Measurements from ENCODE around the gene DTX4. TPM values are rescaled to one million over a fixed set of nuclear protein-coding genes. Genes with fewer than 3 reads are reported as not detected.

DTX4 gene
- total RNA-seq, 1 experiment from 2014 or later = 7.6 TPM

DNA sequence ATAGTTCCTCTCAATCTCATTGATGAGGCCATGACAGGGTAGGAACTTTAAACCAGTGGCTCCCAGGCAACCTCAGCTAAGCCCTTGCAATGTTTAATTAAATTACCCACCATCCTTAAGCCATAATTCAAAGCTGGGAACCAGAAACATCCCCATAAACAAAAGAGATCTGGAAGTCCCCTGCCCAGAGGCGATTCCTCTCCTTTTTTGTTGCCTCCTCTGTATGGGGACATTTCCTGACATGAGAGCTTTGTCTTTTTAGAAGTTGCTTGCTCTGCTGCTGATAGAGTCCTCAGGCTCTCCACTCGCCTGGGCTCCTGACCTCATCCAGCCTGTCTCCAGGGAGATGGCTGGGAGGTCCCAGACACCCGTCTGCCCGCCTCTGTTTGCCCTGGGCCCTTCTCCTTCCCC lies 3.2 kb downstream of the DTX4 start:
- no peak overlapping the region for H3K27ac ChIP-seq (ENCODE audit: low read depth, low read length)

DNA sequence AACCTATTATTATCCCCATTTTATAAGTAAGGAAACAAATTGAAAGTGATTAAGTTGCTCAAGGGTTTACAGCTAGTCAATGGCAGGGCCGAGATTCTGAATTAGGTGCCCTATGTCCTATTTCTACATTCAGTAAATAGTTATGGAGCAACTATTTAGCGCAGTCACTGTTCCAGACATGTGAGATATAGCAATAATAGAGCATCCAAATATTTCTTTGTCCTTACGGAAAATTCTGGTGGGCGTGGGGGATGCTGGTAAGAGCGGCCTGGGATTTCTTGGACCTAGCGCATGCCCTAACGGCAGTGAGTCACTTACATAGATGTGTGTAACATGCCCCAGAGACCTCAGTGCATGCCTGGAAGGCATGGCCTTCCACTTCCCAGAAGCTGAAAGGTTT lies 4.4 kb downstream of the DTX4 start:
- no peak for DNase-seq (ENCODE audit: low read depth, low spot score)
- POLR2A ChIA-PET = no interaction called here
- no peaks in the 10 kb centered on the region for H3K9me3 ChIP-seq (ENCODE audit: control insufficient read depth in 1 of 2, insufficient read depth in 1 of 2, low read depth in 1 of 2, low read length in 2 of 2)
- H2AFZ ChIP-seq (ENCODE audit: low read depth, low read length, poor library complexity, severe bottlenecking) = no peak overlapping the region
- intact Hi-C loops (cut with micrococcal nuclease) = no loop called here
- TF ChIP-seq ZNF274 (IDR thresholded peaks at IDR 0.05; ENCODE audit: low read depth, low read length) (no peak), JUND (IDR thresholded peaks at IDR 0.05) (no peak), POLR2AphosphoS5 (IDR thresholded peaks at IDR 0.05; ENCODE audit: low read depth, low read length) (no peak)
- RAD21 ChIA-PET (ENCODE audit: low non-redundant PET in 1 of 2, low total read pairs in 2 of 2, uncharacterized antibody in 2 of 2, unreplicated experiment in 2 of 2) = no interaction called here
- no peak overlapping the region for H3K4me2 ChIP-seq (ENCODE audit: low read length)
- H3K9ac ChIP-seq (ENCODE audit: low read length) = no peak overlapping the region
- H3K27me3 ChIP-seq (ENCODE audit: insufficient read depth, low read length) = no peaks in the 10 kb centered on the region
- H3K9me2 ChIP-seq (ENCODE audit: insufficient read depth) = no peaks in the 10 kb centered on the region
- BruUV-seq (replicated peaks) = no TSS peak
- CTCF ChIA-PET = no interaction called here
- H4K20me1 ChIP-seq (ENCODE audit: insufficient read depth) = no peaks in the 10 kb centered on the region
- no peak for ATAC-seq
- H3K4me1 ChIP-seq (ENCODE audit: control insufficient read depth in 1 of 2, insufficient read depth in 2 of 2, low read length in 2 of 2) = peaks cover 14 to 35% of the 10 kb centered on the region in 2 experiments; a peak in 3 of 4 replicates
- H3K27ac ChIP-seq (ENCODE audit: low read depth, low read length) = no peak overlapping the region
- no peaks in the 10 kb centered on the region for H3K79me2 ChIP-seq (ENCODE audit: insufficient read depth, low read length)
- H3K4me3 ChIP-seq (replicated peaks in 1 of 2; ENCODE audit: low read depth in 1 of 2, low read length in 2 of 2) = no peak overlapping the region
- H3K36me3 ChIP-seq (ENCODE audit: control insufficient read depth in 1 of 2, insufficient read depth in 2 of 2, low read length in 2 of 2) = no peaks in the 10 kb centered on the region

More for the DNA sequence above, 3.2 kb downstream of the DTX4 start:
- no peaks in the 10 kb centered on the region for H4K20me1 ChIP-seq (ENCODE audit: insufficient read depth)
- no peak overlapping the region for H2AFZ ChIP-seq (ENCODE audit: low read depth, low read length, poor library complexity, severe bottlenecking)
- no peaks in the 10 kb centered on the region for H3K9me2 ChIP-seq (ENCODE audit: insufficient read depth)
- H3K9ac ChIP-seq (ENCODE audit: low read length) = no peak overlapping the region
- intact Hi-C loops (cut with micrococcal nuclease) = no loop called here
- peaks cover 14 to 39% of the 10 kb centered on the region in 2 experiments; a peak in 3 of 4 replicates for H3K4me1 ChIP-seq (ENCODE audit: control insufficient read depth in 1 of 2, insufficient read depth in 2 of 2, low read length in 2 of 2)
- H3K36me3 ChIP-seq (ENCODE audit: control insufficient read depth in 1 of 2, insufficient read depth in 2 of 2, low read length in 2 of 2) = no peaks in the 10 kb centered on the region
- no peaks in the 10 kb centered on the region for H3K27me3 ChIP-seq (ENCODE audit: insufficient read depth, low read length)
- H3K9me3 ChIP-seq (ENCODE audit: control insufficient read depth in 1 of 2, insufficient read depth in 1 of 2, low read depth in 1 of 2, low read length in 2 of 2) = no peaks in the 10 kb centered on the region
- TF ChIP-seq EZH2phosphoT487 (IDR thresholded peaks at IDR 0.05; ENCODE audit: borderline replicate concordance) = no peak
- no peak for TF ChIP-seq RAD21 (IDR thresholded peaks at IDR 0.05; ENCODE audit: low read depth)
- TF ChIP-seq, protein P1, sequence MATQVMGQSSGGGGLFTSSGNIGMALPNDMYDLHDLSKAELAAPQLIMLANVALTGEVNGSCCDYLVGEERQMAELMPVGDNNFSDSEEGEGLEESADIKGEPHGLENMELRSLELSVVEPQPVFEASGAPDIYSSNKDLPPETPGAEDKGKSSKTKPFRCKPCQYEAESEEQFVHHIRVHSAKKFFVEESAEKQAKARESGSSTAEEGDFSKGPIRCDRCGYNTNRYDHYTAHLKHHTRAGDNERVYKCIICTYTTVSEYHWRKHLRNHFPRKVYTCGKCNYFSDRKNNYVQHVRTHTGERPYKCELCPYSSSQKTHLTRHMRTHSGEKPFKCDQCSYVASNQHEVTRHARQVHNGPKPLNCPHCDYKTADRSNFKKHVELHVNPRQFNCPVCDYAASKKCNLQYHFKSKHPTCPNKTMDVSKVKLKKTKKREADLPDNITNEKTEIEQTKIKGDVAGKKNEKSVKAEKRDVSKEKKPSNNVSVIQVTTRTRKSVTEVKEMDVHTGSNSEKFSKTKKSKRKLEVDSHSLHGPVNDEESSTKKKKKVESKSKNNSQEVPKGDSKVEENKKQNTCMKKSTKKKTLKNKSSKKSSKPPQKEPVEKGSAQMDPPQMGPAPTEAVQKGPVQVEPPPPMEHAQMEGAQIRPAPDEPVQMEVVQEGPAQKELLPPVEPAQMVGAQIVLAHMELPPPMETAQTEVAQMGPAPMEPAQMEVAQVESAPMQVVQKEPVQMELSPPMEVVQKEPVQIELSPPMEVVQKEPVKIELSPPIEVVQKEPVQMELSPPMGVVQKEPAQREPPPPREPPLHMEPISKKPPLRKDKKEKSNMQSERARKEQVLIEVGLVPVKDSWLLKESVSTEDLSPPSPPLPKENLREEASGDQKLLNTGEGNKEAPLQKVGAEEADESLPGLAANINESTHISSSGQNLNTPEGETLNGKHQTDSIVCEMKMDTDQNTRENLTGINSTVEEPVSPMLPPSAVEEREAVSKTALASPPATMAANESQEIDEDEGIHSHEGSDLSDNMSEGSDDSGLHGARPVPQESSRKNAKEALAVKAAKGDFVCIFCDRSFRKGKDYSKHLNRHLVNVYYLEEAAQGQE (IDR thresholded peaks at IDR 0.05; ENCODE audit: low read depth) = no peak
- TF ChIP-seq SRF (IDR thresholded peaks at IDR 0.05; ENCODE audit: low read depth) = no peak
- DNase-seq (ENCODE audit: low read depth, low spot score) (no peak), ATAC-seq (no peak)
- BruUV-seq (replicated peaks) = no TSS peak
- ChIA-PET RAD21 (ENCODE audit: low non-redundant PET in 1 of 2, low total read pairs in 2 of 2, uncharacterized antibody in 2 of 2, unreplicated experiment in 2 of 2) (no interaction called here), CTCF (interaction anchor here (1.5 to 2.7 kb wide), 2 partner anchors 11 to 31 kb away, joined by 3 to 23 read pairs; no protein-coding TSS in a partner anchor), POLR2A (no interaction called here)
- H3K79me2 ChIP-seq (ENCODE audit: insufficient read depth, low read length) = no peaks in the 10 kb centered on the region
- no peak overlapping the region for H3K4me3 ChIP-seq (replicated peaks in 1 of 2; ENCODE audit: low read depth in 1 of 2, low read length in 2 of 2)
- no peak overlapping the region for H3K4me2 ChIP-seq (ENCODE audit: low read length)

Data from HCT116 (cell line).